Glutamatergic neuron (in vitro differentiated cells): ENCODE results near the gene ABCG1. TPM values are rescaled to one million over a fixed set of nuclear protein-coding genes. Genes with fewer than 3 reads are reported as not detected.

ENCODE experiments used
- DNase-seq: peaks from one replicate; pipeline ENCODE4 v3.0.0; 2022
- H3K27ac Mint-ChIP-seq: one replicate; pipeline ENCODE4 v1.8.0; 2020; ENCODE audit warnings: mild to moderate bottlenecking, mixed read lengths, inconsistent platforms; ENCODE audit not compliant: unreplicated experiment
- H3K27me3 Mint-ChIP-seq: one replicate; pipeline ENCODE4 v1.8.0; 2020; ENCODE audit warnings: mild to moderate bottlenecking, moderate library complexity, mixed read lengths, inconsistent platforms; ENCODE audit not compliant: unreplicated experiment
- H3K36me3 Mint-ChIP-seq: one replicate; pipeline ENCODE4 v1.8.0; 2020; ENCODE audit warnings: mild to moderate bottlenecking, mixed read lengths, inconsistent platforms; ENCODE audit not compliant: unreplicated experiment
- H3K4me1 Mint-ChIP-seq: one replicate; pipeline ENCODE4 v1.8.0; 2020; ENCODE audit warnings: mild to moderate bottlenecking, low read depth, mixed read lengths, inconsistent platforms; ENCODE audit not compliant: unreplicated experiment
- H3K4me3 Mint-ChIP-seq: one replicate; pipeline ENCODE4 v1.8.0; 2020; ENCODE audit warnings: mild to moderate bottlenecking, mixed read lengths, inconsistent platforms; ENCODE audit not compliant: unreplicated experiment
- H3K9me3 Mint-ChIP-seq: one replicate; pipeline ENCODE4 v1.8.0; 2020; ENCODE audit warnings: mild to moderate bottlenecking, moderate library complexity, mixed read lengths, inconsistent platforms; ENCODE audit not compliant: unreplicated experiment
- CTCF ChIP-seq: fragments of 200-600 bp; sonication (generic); IDR thresholded peaks from one replicate; pipeline ENCODE4 v1.5.0; 2021; ENCODE audit not compliant: partially characterized antibody, unreplicated experiment
- total RNA-seq: library from RNA; stranded (reverse); fragmentation: NEBNext Ultra II Directional; extraction: Animal tissue kit (Norgen Biotek cat#: 25700); gene quantifications from one replicate; pipeline ENCODE4 v1.2.1, GENCODE V29; 2021; ENCODE audit not compliant: unreplicated experiment

The ABCG1 gene
- total RNA-seq, 1 donor from 2014 or later: 31.9 TPM

DNA sequence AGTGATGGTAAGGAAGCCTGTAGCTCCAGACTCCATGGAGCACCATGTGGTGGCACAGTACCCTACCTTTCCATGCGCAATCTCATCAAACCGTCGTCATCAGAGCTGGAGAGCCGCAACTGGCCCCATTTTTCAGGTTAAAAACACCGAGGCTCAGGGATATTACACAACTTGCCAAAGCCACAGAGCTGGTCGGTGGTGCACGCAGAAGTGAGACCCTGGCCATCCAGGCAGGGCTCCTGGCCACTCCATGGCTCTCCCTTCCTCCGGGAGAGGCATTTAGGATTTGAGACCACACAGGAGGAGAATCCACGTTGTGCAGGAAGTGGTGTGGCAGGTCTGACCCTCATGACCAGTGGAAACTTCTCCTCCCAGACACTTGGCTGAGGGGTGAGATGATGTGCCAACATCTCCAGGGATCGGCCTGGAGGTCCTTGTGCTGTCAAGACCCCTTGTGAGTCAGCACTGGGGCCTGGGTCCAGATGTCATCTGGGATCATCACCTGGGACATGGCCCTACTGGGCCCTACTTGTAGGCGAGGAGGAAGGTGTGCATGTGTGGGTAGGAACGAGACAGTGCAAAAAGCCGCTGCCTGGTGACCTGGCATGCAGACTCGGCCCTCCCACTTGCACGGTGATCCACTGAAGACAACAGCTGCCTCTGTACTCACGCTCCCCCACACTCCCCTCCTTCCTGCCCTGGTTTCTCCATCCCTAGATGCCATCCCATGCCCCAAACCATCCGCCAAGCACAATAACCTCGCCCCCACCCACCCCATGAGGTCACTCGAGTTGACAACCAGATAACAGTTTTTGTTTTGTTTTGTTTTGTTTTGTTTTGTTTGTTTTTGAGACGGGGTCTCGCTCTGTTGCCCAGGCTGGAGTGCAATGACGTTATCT is 85.9 kb downstream of the ABCG1 start:
- Mint-ChIP-seq H3K9me3 (peaks cover 5% of the 10 kb centered on the region), H3K4me3 (no peak overlapping the region), H3K36me3 (no peaks in the 10 kb centered on the region), H3K4me1 (peaks cover 25% of the 10 kb centered on the region), H3K27ac (no peak overlapping the region), H3K27me3 (peaks cover 8% of the 10 kb centered on the region)
- no peak for TF ChIP-seq CTCF
- DNase-seq: no peak

- DNase-seq: no peak
- TF ChIP-seq CTCF: no peak
- no peaks in the 10 kb centered on the region for H3K36me3 Mint-ChIP-seq
- peaks cover 30% of the 10 kb centered on the region for H3K4me1 Mint-ChIP-seq
- no peak overlapping the region for H3K4me3 Mint-ChIP-seq
- peaks cover 5% of the 10 kb centered on the region for H3K9me3 Mint-ChIP-seq
- H3K27ac Mint-ChIP-seq: no peak overlapping the region
- peaks cover 8% of the 10 kb centered on the region for H3K27me3 Mint-ChIP-seq
These were observed 86.8 kb downstream of the ABCG1 start for GRCh38 chr21:42305707-42306147.

DNA sequence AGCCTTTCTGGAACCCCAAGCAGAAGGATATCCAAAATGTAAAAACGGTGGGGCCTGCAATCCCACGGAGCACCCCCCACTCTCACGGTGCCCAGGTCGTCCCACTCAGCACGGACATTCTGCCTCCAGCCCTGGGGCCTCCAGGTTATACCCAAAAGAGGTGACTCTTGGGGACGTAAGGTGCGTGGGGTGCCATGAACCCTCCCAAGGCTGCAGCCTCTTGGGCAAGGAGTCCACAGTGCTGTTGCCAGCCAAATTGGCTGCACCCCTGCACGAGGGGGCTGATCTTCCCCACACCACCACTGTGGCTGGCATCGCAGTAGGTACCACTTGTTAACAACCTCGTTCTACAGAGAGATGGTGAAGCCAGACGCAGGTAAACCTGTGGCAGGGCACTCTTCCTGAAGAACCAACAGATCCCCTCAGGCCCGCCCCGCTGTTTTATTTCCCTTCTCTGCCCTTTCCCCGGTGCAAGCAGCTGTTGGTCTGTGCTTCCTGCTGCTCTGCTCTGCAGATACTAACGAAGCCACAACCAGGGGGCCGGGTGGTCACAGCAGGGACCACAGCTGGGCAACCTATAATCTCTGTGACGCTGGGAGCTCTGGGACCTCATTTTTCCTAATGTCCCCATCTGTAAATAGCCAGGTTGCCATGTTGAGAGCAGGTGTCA is 87.6 kb downstream of the ABCG1 start:
- no peak for TF ChIP-seq CTCF
- Mint-ChIP-seq H3K4me1 (peaks cover 34% of the 10 kb centered on the region), H3K36me3 (no peaks in the 10 kb centered on the region), H3K27me3 (peaks cover 8% of the 10 kb centered on the region), H3K27ac (peak overlapping the region; percentile 77), H3K9me3 (peaks cover 5% of the 10 kb centered on the region), H3K4me3 (no peak overlapping the region)
- peak; percentile 62 for DNase-seq

- DNase-seq: no peak
- peak overlapping the region; percentile 77 for H3K27ac Mint-ChIP-seq
- H3K36me3 Mint-ChIP-seq: no peaks in the 10 kb centered on the region
- peaks cover 8% of the 10 kb centered on the region for H3K27me3 Mint-ChIP-seq
- no peak overlapping the region for H3K4me3 Mint-ChIP-seq
- H3K9me3 Mint-ChIP-seq: peaks cover 5% of the 10 kb centered on the region
- TF ChIP-seq CTCF: no peak
- peaks cover 36% of the 10 kb centered on the region for H3K4me1 Mint-ChIP-seq
These were observed 88.2 kb downstream of the ABCG1 start for GRCh38 chr21:42307106-42307505.
